Mononuclear cell (primary cell): ENCODE measurements around the gene SNX22. TPM values are rescaled to one million over a fixed set of nuclear protein-coding genes. Genes with fewer than 3 reads are reported as not detected.

Experiments
- H3K27me3 ChIP-seq: 2 replicates; pipeline ENCODE4 v1.6.0; 2011; ENCODE audit warnings: low read length, control low read depth; ENCODE audit not compliant: insufficient read depth
- H3K4me1 ChIP-seq: 2 replicates; pipeline ENCODE4 v1.5.1; 2011; ENCODE audit warnings: mild to moderate bottlenecking, low read length, control low read depth; ENCODE audit not compliant: insufficient read depth
- H3K4me3 ChIP-seq: 2 replicates; pipeline ENCODE4 v1.5.1; 2011; ENCODE audit warnings: mild to moderate bottlenecking, low read length, moderate library complexity
- H3K9me3 ChIP-seq: 2 replicates; pipeline ENCODE4 v1.5.1; 2011; ENCODE audit warnings: low read depth, mild to moderate bottlenecking, control low read depth, low read length
- total RNA-seq: library from RNA; depleted of rRNA; stranded (reverse); fragments of >200 nt; gene quantifications from one replicate; pipeline ENCODE4 v1.2.3, GENCODE V29; 2012

The SNX22 gene
- total RNA-seq, 1 donor: 4.5 TPM

DNA sequence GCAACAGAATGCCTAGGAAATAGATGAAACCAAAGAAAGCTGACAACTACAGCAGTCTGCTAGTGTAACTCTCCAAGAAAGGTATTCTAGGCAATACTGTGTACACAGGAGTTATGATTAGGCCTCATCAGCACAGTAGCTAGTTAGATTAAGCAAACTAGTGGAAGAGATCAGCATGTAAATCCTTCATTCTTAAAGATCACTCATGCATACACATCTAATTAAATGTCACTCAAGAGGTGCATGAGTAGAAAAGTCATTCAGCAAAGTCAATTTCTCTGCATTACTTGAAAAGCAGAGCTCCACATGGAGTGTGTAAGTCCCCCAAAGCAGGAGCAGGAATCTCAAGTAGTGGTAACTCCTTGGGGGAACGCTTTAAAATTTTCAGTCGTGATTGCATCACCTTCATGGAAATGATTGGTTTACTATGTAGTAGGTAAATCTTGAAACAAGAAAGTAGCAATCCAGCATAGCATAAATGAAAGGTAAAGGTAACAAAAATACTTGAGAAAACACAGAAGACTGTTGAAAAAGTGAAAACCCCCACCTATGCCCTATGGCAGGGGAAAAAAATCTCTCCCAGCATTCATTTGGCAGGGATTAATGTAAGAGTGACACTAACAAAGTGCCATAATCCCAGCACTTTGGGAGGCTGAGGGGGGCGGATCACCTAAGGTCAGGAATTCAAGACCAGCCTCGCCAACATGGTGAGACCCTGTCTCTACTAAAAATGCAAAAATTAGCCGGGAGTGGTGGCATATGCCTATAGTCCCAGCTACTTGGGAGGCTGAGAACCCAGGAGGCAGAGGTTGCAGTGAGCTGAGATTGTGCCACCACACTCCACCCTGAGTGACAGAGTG lies 40.7 kb downstream of the SNX22 start:
- Histone ChIP-seq H3K4me1 (no peaks in the 10 kb centered on the region), H3K4me3 (no peak overlapping the region), H3K27me3 (no peaks in the 10 kb centered on the region), H3K9me3 (no peaks in the 10 kb centered on the region)

DNA sequence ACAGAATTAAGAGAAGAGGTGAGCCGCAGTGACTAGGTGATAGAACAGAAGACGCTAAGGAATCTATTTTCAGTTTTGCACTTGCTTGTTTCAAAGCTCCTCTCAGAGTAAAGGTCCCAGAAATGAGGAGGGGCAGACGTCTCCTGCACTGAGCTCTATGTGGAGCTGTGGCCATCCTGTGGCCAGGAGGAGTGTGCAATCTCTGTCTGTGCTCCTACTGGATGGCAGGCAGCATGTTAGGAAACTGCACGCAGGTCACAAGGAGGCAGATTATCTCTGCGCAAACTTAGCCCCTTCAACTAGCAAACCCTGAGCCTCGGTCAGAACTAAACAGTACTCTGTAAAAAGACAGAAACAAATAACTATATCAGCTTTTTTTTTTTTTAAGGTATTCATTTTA lies 42.4 kb downstream of the SNX22 start:
- Histone ChIP-seq H3K4me3 (no peak overlapping the region), H3K27me3 (no peaks in the 10 kb centered on the region), H3K9me3 (no peaks in the 10 kb centered on the region), H3K4me1 (no peaks in the 10 kb centered on the region)

DNA sequence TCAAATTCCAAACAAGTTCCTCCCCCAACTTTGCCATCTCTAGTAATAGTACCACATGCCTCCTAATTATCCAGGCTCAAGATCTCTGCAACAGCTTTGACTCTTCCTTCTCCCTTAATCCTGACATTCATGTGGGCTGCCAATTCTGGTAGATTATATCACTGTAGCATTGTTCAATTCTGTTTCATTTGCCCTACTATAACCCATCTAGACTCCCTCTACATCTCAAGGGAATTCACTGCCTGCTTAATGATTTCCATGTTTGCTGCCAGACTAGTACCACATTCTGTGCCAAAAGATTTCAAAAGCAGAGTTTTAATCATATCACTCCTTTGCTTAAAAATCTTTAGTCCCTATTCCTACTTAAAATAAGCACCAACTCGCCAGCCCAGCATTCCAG lies 45.9 kb downstream of the SNX22 start:
- H3K4me3 ChIP-seq: no peak overlapping the region
- H3K27me3 ChIP-seq: no peaks in the 10 kb centered on the region
- no peaks in the 10 kb centered on the region for H3K9me3 ChIP-seq
- no peaks in the 10 kb centered on the region for H3K4me1 ChIP-seq

DNA sequence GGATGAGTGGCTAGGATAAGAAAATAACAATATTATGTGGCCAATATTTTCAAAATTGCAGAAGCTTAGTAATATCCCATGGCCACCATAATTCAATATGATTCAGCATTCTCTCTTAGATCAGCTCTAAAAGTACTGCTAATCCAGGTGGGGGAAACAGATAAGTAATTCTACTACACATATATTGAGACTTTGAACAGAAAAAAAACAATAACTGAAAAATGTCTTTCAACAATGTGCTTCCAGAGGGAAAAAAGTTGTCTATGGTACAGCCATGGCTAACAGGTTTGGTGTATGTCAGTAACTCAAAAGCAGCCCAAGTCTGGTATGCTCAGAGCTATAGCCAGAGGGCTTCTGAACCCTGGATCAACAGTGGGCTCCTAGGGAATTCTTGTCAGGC lies 53.7 kb downstream of the SNX22 start:
- Histone ChIP-seq H3K4me3 (no peak overlapping the region), H3K9me3 (no peaks in the 10 kb centered on the region), H3K4me1 (no peaks in the 10 kb centered on the region), H3K27me3 (no peaks in the 10 kb centered on the region)

Other genes starting within 250 kb of the SNX22 start
- 2.2 TPM for gene DAPK2, start 105.2 kb upstream of the SNX22 start, total RNA-seq
- 47.9 TPM for gene CIAO2A, start 57.9 kb upstream of the SNX22 start, total RNA-seq
- gene SNX1, start 55.7 kb upstream of the SNX22 start, total RNA-seq: 29.2 TPM
- gene PPIB, start 11.3 kb downstream of the SNX22 start, total RNA-seq: 219 TPM
- gene CSNK1G1, start 204.4 kb downstream of the SNX22 start, total RNA-seq: 16.1 TPM
- gene PCLAF, start 229.7 kb downstream of the SNX22 start, total RNA-seq: 1.4 TPM
- gene TRIP4, start 236.1 kb downstream of the SNX22 start, total RNA-seq: 9.4 TPM